ENCODE measurements around the gene WHAMM.

The WHAMM gene

GRCh38 chr15:82880704-82881103 lies 71.3 kb downstream of the WHAMM start:
- no peaks in the 10 kb centered on the region for H3K9me3 ChIP-seq (ENCODE audit: insufficient read depth, low read length, severe bottlenecking)
- H4K20me1 ChIP-seq (ENCODE audit: insufficient read depth, low read length), result no peaks in the 10 kb centered on the region
- H3K4me3 ChIP-seq (ENCODE audit: low read depth in 1 of 2, low read length in 2 of 2), result no peak overlapping the region
- no peak for TF ChIP-seq EZH2 (IDR thresholded peaks at IDR 0.05; ENCODE audit: borderline replicate concordance, low read depth, low read length, severe bottlenecking)
- no peak for TF ChIP-seq CTCF (IDR thresholded peaks at IDR 0.05; ENCODE audit: borderline replicate concordance, extremely low read depth, low read length, poor library complexity, severe bottlenecking)
- H3K36me3 ChIP-seq (ENCODE audit: insufficient read depth, low read length), result no peaks in the 10 kb centered on the region
- H3K79me2 ChIP-seq (ENCODE audit: insufficient read depth, low read length), result no peaks in the 10 kb centered on the region
- no peak overlapping the region for H3K9ac ChIP-seq (ENCODE audit: low read depth, low read length)
- no peaks in the 10 kb centered on the region for H3K4me1 ChIP-seq (ENCODE audit: insufficient read depth, low read length)
- H3K27ac ChIP-seq (ENCODE audit: low read length), result no peak overlapping the region
- no peak overlapping the region for H3K4me2 ChIP-seq (ENCODE audit: insufficient read depth, low read length)
- ATAC-seq (ENCODE audit: insufficient read depth, low read depth), result no peak
- no peak for DNase-seq
- no peaks in the 10 kb centered on the region for H3K27me3 ChIP-seq (ENCODE audit: insufficient read depth, low read length, poor library complexity)
- H2AFZ ChIP-seq (ENCODE audit: low read depth, low read length), result no peak overlapping the region

- Histone ChIP-seq H3K4me3 (ENCODE audit: low read depth in 1 of 2, low read length in 2 of 2) (no peak overlapping the region), H3K4me1 (ENCODE audit: insufficient read depth, low read length) (no peaks in the 10 kb centered on the region), H3K36me3 (ENCODE audit: insufficient read depth, low read length) (no peaks in the 10 kb centered on the region), H3K27me3 (ENCODE audit: insufficient read depth, low read length, poor library complexity) (no peaks in the 10 kb centered on the region), H3K27ac (ENCODE audit: low read length) (no peak overlapping the region), H3K79me2 (ENCODE audit: insufficient read depth, low read length) (no peaks in the 10 kb centered on the region), H3K4me2 (ENCODE audit: insufficient read depth, low read length) (no peak overlapping the region), H3K9ac (ENCODE audit: low read depth, low read length) (no peak overlapping the region), H2AFZ (ENCODE audit: low read depth, low read length) (no peak overlapping the region), H4K20me1 (ENCODE audit: insufficient read depth, low read length) (no peaks in the 10 kb centered on the region), H3K9me3 (ENCODE audit: insufficient read depth, low read length, severe bottlenecking) (no peaks in the 10 kb centered on the region)
- no peak for DNase-seq
- no peak for TF ChIP-seq CTCF (IDR thresholded peaks at IDR 0.05; ENCODE audit: borderline replicate concordance, extremely low read depth, low read length, poor library complexity, severe bottlenecking)
- no peak for TF ChIP-seq EZH2 (IDR thresholded peaks at IDR 0.05; ENCODE audit: borderline replicate concordance, low read depth, low read length, severe bottlenecking)
- no peak for ATAC-seq (ENCODE audit: insufficient read depth, low read depth)
Observed at GRCh38 chr15:82881747-82882146, 72.3 kb downstream of the WHAMM start.

- no peak for TF ChIP-seq CTCF (IDR thresholded peaks at IDR 0.05; ENCODE audit: borderline replicate concordance, extremely low read depth, low read length, poor library complexity, severe bottlenecking)
- TF ChIP-seq EZH2 (IDR thresholded peaks at IDR 0.05; ENCODE audit: borderline replicate concordance, low read depth, low read length, severe bottlenecking), result no peak
- H3K4me3 ChIP-seq (ENCODE audit: low read depth in 1 of 2, low read length in 2 of 2), result no peak overlapping the region
- H4K20me1 ChIP-seq (ENCODE audit: insufficient read depth, low read length), result no peaks in the 10 kb centered on the region
- ATAC-seq (ENCODE audit: insufficient read depth, low read depth), result no peak
- no peaks in the 10 kb centered on the region for H3K27me3 ChIP-seq (ENCODE audit: insufficient read depth, low read length, poor library complexity)
- H3K4me2 ChIP-seq (ENCODE audit: insufficient read depth, low read length), result no peak overlapping the region
- no peaks in the 10 kb centered on the region for H3K79me2 ChIP-seq (ENCODE audit: insufficient read depth, low read length)
- DNase-seq, result no peak
- H3K27ac ChIP-seq (ENCODE audit: low read length), result no peak overlapping the region
- H3K4me1 ChIP-seq (ENCODE audit: insufficient read depth, low read length), result no peaks in the 10 kb centered on the region
- H3K36me3 ChIP-seq (ENCODE audit: insufficient read depth, low read length), result no peaks in the 10 kb centered on the region
- no peaks in the 10 kb centered on the region for H3K9me3 ChIP-seq (ENCODE audit: insufficient read depth, low read length, severe bottlenecking)
- H2AFZ ChIP-seq (ENCODE audit: low read depth, low read length), result no peak overlapping the region
- H3K9ac ChIP-seq (ENCODE audit: low read depth, low read length), result no peak overlapping the region
Observed at GRCh38 chr15:82882273-82882928, 73.0 kb downstream of the WHAMM start.
